ENCODE results near the gene GLYATL1.

The GLYATL1 gene

GRCh38 chr11:58980159-58980843, 41.0 kb downstream of the GLYATL1 start:
- Histone ChIP-seq H3K4me3 (ENCODE audit: low read length, poor library complexity, severe bottlenecking) (no peak overlapping the region), H3K9me3 (ENCODE audit: insufficient read depth, low read depth, low read length) (no peaks in the 10 kb centered on the region), H2AFZ (ENCODE audit: low read length) (no peak overlapping the region), H3K9ac (ENCODE audit: low read depth, low read length, poor library complexity, severe bottlenecking) (no peak overlapping the region), H3K27me3 (ENCODE audit: insufficient read depth, low read length, poor library complexity, severe bottlenecking) (no peaks in the 10 kb centered on the region), H3K36me3 (ENCODE audit: insufficient read depth, low read length) (no peaks in the 10 kb centered on the region), H3K4me1 (ENCODE audit: insufficient read depth, low read length, poor library complexity, severe bottlenecking) (no peaks in the 10 kb centered on the region), H4K20me1 (ENCODE audit: insufficient read depth, low read length, poor library complexity, severe bottlenecking) (no peaks in the 10 kb centered on the region), H3K4me2 (ENCODE audit: low read depth, low read length, poor library complexity, severe bottlenecking) (no peak overlapping the region), H3K9me2 (replicated peaks; ENCODE audit: low read depth, low read length) (no peaks in the 10 kb centered on the region), H3F3A (ENCODE audit: low read depth) (no peaks in the 10 kb centered on the region), H3K79me2 (ENCODE audit: insufficient read depth, low read length) (no peaks in the 10 kb centered on the region)
- TF ChIP-seq EZH2phosphoT487 (IDR thresholded peaks at IDR 0.05; ENCODE audit: borderline replicate concordance): no peak
- TF ChIP-seq, protein P1, sequence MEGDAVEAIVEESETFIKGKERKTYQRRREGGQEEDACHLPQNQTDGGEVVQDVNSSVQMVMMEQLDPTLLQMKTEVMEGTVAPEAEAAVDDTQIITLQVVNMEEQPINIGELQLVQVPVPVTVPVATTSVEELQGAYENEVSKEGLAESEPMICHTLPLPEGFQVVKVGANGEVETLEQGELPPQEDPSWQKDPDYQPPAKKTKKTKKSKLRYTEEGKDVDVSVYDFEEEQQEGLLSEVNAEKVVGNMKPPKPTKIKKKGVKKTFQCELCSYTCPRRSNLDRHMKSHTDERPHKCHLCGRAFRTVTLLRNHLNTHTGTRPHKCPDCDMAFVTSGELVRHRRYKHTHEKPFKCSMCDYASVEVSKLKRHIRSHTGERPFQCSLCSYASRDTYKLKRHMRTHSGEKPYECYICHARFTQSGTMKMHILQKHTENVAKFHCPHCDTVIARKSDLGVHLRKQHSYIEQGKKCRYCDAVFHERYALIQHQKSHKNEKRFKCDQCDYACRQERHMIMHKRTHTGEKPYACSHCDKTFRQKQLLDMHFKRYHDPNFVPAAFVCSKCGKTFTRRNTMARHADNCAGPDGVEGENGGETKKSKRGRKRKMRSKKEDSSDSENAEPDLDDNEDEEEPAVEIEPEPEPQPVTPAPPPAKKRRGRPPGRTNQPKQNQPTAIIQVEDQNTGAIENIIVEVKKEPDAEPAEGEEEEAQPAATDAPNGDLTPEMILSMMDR (conservative IDR thresholded peaks at IDR 0.05; ENCODE audit: low read length): no peak

DNA sequence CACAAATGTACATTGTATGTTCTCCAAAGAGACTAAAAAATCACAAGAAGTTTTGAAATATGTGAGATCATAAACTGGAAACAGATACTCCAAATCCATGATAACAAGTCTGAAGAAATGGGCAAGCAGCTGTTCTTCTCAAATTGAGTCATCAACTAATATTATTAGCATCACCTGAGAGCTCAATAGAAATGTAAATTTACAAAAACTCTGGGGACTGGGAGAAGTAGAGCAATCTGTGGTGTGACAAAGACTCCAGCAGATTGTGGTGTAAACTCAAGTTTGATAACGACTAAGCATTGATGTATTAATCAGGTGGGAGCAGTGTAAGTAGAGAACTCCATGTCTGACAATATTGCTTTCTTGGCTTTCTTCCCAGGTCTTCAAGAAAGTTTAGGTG, 53.2 kb downstream of the GLYATL1 start:
- H3K9me2 ChIP-seq (replicated peaks; ENCODE audit: low read depth, low read length): no peaks in the 10 kb centered on the region
- H3F3A ChIP-seq (ENCODE audit: low read depth): no peaks in the 10 kb centered on the region
- no peaks in the 10 kb centered on the region for H3K36me3 ChIP-seq (ENCODE audit: insufficient read depth, low read length)
- no peak overlapping the region for H3K4me2 ChIP-seq (ENCODE audit: low read depth, low read length, poor library complexity, severe bottlenecking)
- no peak overlapping the region for H3K4me3 ChIP-seq (ENCODE audit: low read length, poor library complexity, severe bottlenecking)
- TF ChIP-seq, protein P1 (conservative IDR thresholded peaks at IDR 0.05; ENCODE audit: low read length): no peak
- no peaks in the 10 kb centered on the region for H3K27me3 ChIP-seq (ENCODE audit: insufficient read depth, low read length, poor library complexity, severe bottlenecking)
- H3K4me1 ChIP-seq (ENCODE audit: insufficient read depth, low read length, poor library complexity, severe bottlenecking): no peaks in the 10 kb centered on the region
- no peak overlapping the region for H3K9ac ChIP-seq (ENCODE audit: low read depth, low read length, poor library complexity, severe bottlenecking)
- H2AFZ ChIP-seq (ENCODE audit: low read length): no peak overlapping the region
- no peaks in the 10 kb centered on the region for H3K9me3 ChIP-seq (ENCODE audit: insufficient read depth, low read depth, low read length)
- H3K79me2 ChIP-seq (ENCODE audit: insufficient read depth, low read length): no peaks in the 10 kb centered on the region
- no peaks in the 10 kb centered on the region for H4K20me1 ChIP-seq (ENCODE audit: insufficient read depth, low read length, poor library complexity, severe bottlenecking)

- Histone ChIP-seq H2AFZ (ENCODE audit: low read length) (no peak overlapping the region), H3K9me2 (replicated peaks; ENCODE audit: low read depth, low read length) (no peaks in the 10 kb centered on the region), H3K4me2 (ENCODE audit: low read depth, low read length, poor library complexity, severe bottlenecking) (no peak overlapping the region), H3K36me3 (ENCODE audit: insufficient read depth, low read length) (no peaks in the 10 kb centered on the region), H3K4me1 (ENCODE audit: insufficient read depth, low read length, poor library complexity, severe bottlenecking) (no peaks in the 10 kb centered on the region), H3K79me2 (ENCODE audit: insufficient read depth, low read length) (no peaks in the 10 kb centered on the region), H3K4me3 (ENCODE audit: low read length, poor library complexity, severe bottlenecking) (no peak overlapping the region), H3K9me3 (ENCODE audit: insufficient read depth, low read depth, low read length) (no peaks in the 10 kb centered on the region), H3K27me3 (ENCODE audit: insufficient read depth, low read length, poor library complexity, severe bottlenecking) (no peaks in the 10 kb centered on the region), H4K20me1 (ENCODE audit: insufficient read depth, low read length, poor library complexity, severe bottlenecking) (no peaks in the 10 kb centered on the region), H3K9ac (ENCODE audit: low read depth, low read length, poor library complexity, severe bottlenecking) (no peak overlapping the region), H3F3A (ENCODE audit: low read depth) (no peaks in the 10 kb centered on the region)
- no peak for TF ChIP-seq EZH2phosphoT487 (IDR thresholded peaks at IDR 0.05; ENCODE audit: borderline replicate concordance)
- TF ChIP-seq, protein P1 (conservative IDR thresholded peaks at IDR 0.05; ENCODE audit: low read length): no peak
Observed at GRCh38 chr11:58994171-58994570, 54.9 kb downstream of the GLYATL1 start.

Data from Loucy (cell line).